NCI-H1417 (cell line): ENCODE measurements around the gene AHCTF1.
A peak's percentile ranks its signal among the peaks of the same experiment; 100 is the strongest.

Experiments
- DNase-seq, 3 experiments: peaks; one replicate each; lab custom pipeline; 2025; lab: John Stamatoyannopoulos, UW

Gene AHCTF1

DNA sequence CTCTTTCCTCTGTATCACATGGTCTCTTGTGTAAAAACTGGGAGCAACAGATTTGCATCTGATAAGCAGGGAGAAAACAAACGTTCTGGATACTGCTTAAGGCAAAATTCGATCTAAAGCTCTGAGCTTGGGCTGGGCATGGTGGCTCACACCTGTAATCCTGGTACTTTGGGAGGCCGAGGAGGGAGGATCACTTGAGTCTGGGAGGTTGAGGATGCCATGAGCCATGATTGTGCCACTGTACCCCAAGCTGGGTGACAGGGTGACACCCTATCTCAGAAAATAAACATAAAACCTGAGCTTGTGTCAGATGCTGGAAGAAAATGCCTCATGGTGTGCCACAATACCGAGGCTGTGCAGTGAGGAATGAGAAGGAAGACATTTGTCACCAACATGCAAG lies 133.6 kb downstream of the AHCTF1 start:
- DNase-seq, result no peak

DNA sequence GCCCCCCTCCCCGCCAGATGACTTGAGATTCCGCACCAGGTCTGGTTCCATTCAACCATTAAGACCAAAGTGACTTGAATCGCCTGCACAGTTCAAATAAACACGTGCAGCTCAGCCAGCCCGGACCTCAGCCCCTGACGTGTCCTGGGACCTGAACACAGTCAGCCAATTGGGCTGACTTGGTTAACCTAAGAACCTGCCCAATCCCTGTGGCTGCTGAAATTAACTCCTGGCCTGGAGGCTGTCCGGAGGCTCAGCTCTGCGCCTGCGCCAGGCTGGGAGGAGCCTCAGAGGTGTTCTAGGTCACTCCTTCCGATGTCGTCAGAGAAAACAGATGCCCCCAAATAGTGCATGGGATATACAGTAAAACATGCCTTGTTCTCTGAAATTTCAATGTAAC lies 134.2 kb downstream of the AHCTF1 start:
- no peak for DNase-seq

DNA sequence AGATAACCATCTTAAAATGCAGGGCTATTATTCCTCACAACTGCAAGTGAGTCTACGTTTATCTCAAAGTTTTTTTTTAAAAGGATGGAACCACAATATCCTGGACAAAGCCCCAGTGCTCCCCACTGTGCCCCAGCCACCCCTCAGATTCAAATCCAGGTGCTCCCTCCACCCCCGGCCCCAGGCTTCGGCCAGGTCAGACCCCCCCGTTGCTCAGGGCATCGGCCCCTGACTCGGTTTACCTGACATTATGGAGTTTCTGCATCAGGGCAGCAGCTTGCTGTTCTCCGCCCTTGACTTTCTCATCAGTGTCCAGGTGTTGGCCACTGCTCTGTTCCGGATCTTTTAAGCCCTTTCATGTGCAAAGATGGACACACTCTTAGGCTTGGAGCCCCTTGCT lies 134.6 kb downstream of the AHCTF1 start:
- no peak for DNase-seq

DNA sequence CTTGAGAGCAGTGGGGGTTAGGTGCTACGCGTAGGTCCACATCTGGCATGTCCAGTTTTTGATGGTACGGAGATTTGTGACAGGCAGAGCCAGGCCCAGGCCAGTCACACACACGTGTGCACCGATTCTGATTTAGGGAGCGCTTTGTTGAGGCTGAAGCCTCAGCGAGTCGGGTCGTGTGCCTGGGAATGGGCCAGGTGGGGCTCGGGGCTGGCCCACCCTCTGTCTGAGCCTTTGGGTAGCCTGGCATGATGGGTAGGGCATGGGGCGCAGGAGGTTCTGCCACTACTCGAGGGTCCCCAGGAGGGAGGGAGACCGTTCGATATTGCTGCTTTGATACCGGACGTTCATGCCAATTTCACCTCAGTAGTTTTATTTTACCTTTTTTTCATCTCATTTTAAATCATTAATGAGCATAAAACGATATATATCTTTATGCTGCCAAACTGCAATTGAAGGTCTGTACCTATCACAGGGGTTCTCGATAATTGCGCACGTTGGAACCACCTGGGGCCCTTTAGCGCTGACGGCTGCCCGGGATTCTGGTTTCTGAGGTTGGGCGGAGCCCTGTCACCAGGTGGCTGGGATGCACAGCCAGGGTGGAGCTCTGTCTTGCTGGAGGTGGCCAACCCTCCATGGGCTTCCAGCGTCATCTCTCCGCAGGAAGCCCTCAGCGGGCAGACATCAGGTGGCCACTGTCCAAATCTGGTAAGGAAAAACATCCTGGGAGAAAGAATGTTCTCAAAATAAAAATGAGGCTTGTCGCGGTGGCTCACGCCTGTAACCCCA lies 135.6 kb downstream of the AHCTF1 start:
- peak in 2 of 3 experiments; percentile 5 to 11 for DNase-seq

DNA sequence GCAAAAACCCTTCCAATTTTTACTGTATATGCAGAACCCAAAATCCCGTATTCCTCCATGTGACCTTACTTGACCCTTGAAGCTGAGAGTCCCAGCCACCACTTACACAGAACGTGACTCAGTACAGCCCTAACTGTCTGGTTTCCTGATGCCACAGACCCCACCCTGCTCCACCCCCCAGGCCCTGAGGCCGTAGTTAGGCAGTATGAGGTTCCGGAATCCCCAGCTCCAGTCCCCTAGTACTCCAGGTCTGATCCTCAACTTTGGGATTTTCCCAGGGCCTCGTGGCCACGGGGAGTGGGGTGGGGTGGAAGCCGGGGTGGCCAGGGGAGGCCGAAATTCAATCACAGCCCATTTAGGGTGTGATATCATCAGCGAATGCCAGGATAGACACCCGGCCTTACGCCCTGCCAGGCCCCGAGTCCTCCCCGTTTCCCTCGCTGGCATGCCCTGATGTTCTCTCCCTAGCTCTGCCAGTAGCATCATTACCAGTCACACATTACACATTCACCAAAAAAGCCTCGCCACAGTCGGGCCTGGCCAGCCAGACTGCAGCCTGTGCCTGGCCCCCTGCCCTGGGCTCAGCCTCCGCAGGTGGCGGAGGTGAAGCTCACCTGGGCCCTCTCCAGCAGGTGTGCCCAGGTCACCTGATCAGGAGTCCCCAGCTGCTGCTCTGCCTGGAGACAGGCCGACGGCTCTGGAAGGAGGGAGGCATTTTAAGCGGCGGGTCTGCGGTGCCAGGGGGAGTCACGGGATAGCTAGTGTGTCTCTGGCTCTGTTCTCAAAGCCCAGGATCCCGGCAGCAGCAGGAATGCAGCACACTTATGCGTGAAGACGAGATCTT lies 136.7 kb downstream of the AHCTF1 start:
- peak; percentile 47 to 65 (median 52) for DNase-seq

DNA sequence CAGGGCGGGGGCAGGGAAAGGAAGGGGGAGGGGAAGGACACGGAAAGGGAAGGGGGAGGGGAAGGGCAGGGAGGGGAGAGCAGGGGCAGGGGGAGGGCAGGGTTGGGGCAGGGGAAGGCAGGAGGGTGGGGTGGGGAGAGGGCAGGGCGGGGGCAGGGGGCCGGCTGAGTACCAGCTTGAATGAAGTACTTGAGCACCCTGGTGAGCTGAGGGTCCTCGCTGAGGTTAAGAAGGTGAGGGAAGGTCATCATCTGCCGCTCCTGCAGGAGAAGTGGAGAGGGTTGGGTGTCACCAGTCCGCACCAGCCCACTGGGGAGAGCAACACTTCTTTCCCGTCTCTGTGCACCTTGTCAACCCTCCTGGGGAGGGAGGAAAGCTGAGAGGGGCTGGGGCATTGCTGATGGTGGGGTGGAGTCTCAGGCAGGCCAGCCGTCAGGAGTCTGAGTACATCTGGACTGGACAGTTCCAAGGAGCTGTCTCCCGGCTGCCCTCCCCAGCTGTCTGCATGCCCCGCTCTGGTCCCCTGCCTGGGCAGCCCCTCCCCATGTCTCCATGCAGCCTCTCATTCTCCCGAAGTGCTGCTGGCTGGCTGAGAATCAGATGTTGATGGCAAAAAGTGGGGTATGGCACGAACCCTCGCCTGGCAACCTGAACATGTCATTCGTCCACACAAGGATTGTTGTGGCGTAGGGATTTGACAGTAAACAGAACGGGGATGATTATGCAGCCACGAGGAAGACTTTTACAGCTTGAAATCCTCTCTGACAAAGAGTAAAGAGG lies 137.5 kb downstream of the AHCTF1 start:
- peak; percentile 32 to 54 (median 37) for DNase-seq

DNA sequence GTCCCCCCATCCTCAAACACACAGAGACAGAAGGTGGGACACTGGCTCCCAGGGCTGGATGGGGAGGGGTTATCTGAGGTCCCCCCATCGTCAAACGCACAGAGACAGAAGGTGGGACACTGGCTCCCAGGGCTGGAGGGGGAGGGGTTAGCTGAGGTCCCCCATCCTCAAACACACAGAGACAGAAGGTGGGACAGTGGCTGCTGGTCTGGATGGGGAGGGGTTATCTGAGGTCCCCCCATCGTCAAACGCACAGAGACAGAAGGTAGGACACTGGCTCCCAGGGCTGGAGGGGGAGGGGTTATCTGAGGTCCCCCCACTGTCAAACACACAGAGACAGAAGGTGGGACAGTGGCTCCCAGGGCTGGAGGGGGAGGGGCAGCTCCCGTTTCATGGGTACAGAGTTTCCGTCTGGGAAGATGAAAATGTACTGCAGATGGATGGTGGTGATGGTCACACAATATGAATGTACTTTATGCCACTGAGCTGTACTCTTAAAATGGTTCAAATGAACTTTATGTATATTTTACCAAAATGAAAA lies 138.3 kb downstream of the AHCTF1 start:
- peak in 1 of 3 experiments; percentile 5 for DNase-seq

DNA sequence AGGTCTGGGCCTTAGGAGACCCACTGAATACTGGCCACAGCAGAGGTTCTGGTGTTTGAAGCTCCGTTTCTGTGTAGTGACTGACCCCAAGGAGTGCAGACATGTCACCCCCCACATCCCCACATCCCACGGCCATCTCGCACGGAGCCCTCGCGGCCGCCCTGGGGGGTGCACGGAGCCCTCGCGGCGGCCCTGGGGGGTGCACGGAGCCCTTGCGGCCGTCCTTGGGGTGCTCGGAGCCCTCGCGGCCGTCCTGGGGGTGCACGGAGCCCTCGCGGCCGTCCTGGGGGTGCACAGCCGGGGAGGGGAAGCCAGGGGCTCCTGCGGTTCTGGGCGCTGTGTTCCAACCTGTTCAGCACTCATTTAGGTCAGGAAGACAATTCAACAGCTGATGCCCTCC lies 139.1 kb downstream of the AHCTF1 start:
- DNase-seq, result no peak

DNA sequence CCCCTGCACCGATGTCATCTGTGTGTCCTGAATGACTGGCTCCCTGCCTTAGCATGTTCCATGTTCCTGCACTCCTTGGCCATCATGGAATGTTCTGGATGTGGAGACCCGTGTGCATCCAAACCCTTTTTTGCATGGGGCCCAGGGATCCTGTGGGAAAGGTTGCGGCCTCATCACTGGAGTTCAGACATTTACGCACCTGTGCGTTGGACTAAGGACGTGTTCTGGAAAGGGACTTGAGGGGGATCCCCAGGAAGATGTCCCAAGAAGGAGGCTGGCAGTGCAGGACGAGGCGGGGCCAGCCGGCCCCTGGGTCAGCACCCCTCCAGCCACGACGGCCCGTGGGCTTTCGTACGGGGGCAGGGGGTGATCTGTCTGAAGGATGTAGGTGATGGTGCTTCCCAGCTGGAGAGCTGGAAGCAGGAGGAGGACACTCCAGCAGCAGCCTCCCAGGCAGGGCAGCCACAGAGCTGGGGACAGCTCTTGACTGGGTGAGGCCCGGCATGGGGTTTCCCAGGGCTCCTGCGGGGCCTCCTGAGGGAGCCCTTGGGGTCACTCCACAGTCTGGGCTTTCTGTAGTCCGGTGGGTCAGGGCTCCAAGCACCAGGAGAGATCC lies 140.3 kb downstream of the AHCTF1 start:
- no peak for DNase-seq

DNA sequence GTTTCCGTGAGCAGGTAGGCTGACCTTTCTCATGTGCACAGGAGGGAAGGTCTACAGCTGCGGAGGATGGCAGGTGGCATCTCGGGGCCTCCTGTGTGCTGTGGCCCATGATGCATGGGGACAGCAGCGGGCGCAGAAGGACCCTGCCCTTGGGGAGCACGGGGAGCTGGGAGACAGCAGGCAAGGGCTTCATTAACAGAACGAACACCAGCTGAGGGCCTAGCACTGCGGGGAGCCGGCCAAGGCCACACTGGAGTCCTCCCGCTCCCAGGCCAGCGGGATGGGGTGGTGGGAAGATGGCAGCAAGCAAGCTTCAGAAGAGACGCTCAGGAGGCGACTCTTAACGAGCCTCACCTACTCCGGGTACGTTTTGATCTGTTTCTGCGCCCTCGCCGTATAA lies 140.9 kb downstream of the AHCTF1 start:
- no peak for DNase-seq

DNA sequence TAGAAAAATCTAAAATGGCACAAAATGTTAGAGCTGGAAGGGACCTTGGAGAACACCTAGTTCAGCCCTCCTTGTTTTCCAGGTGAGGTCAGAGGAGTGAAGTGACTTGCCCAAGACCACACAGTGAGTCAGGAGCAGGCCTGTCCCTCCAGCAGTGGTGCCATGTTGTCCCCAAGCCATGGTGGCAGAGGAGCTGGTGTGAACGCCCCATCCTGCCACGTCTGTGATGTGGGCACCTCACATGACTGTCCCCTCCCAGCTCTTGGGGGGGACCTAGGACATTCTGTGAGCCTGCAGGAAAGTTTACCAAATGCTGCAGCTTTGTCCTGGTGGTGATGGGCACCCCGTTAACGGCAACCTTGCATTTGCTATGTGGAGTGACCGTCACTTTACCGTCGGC lies 141.4 kb downstream of the AHCTF1 start:
- no peak for DNase-seq

DNA sequence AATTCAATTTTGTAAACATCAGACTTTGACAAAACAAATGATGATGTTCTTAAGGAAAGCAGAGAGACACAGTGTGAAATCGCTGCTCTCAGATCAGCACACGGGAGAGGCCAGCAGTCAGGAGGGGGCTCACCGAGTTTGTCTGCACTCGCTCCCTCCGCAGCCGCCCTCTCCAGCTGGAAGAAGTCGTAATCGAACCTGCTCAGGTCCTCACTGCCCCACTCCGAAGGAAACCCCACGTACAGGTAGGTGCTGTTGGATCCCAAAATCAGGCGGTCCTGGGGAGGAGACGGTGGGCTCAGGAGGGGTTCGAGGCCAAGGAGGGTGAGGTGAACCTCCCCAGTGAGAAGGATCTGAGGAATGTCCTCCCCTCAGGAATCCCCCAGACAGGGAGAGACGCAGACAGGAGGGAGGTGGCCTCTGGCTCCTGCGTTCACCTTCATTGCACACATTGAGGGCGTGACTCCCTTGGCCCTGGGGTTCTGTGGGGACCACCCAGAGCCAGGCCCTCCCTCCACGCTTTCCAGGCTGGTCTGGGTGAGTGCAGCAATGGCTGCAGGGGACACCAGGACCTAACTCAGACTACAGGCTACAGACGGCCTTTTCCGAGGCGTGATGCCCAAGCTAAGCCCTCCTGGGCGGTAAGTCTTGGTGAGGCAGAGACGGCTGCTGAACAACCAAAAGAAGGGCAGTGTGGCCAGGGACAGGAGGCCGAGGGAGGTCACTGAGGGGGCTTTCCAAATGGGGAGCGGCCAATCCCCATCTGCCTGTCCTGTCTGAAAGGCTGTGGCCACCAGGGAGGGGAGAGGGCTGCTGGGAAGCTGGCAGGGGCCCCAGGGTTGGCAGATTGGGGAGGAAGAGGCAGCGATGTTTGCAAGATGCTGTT lies 142.1 kb downstream of the AHCTF1 start:
- DNase-seq, result no peak
